Mucosa of stomach (tissue), 1 donor: ENCODE data around the gene NR4A1.

Source experiments
- H3K27me3 ChIP-seq: one replicate; pipeline ENCODE4 v1.7.0; 2013; ENCODE audit warnings: mild to moderate bottlenecking, low read length; ENCODE audit not compliant: control insufficient read depth, insufficient read depth
- H3K36me3 ChIP-seq: one replicate; pipeline ENCODE4 v1.7.0; 2013; ENCODE audit warnings: low read length; ENCODE audit not compliant: control insufficient read depth, insufficient read depth
- H3K4me1 ChIP-seq: one replicate; pipeline ENCODE4 v1.7.0; 2013; ENCODE audit warnings: mild to moderate bottlenecking, low read length; ENCODE audit not compliant: control insufficient read depth, insufficient read depth
- H3K4me3 ChIP-seq: one replicate; pipeline ENCODE4 v1.7.0; 2013; ENCODE audit warnings: low read length
- H3K9ac ChIP-seq: one replicate; pipeline ENCODE4 v1.7.0; 2013; ENCODE audit warnings: mild to moderate bottlenecking, low read length, moderate library complexity
- H3K9me3 ChIP-seq: one replicate; pipeline ENCODE4 v1.7.0; 2013; ENCODE audit warnings: mild to moderate bottlenecking, low read length, moderate library complexity; ENCODE audit not compliant: control insufficient read depth
- donor health status: Pancreatic carcinoma.

Gene NR4A1

DNA sequence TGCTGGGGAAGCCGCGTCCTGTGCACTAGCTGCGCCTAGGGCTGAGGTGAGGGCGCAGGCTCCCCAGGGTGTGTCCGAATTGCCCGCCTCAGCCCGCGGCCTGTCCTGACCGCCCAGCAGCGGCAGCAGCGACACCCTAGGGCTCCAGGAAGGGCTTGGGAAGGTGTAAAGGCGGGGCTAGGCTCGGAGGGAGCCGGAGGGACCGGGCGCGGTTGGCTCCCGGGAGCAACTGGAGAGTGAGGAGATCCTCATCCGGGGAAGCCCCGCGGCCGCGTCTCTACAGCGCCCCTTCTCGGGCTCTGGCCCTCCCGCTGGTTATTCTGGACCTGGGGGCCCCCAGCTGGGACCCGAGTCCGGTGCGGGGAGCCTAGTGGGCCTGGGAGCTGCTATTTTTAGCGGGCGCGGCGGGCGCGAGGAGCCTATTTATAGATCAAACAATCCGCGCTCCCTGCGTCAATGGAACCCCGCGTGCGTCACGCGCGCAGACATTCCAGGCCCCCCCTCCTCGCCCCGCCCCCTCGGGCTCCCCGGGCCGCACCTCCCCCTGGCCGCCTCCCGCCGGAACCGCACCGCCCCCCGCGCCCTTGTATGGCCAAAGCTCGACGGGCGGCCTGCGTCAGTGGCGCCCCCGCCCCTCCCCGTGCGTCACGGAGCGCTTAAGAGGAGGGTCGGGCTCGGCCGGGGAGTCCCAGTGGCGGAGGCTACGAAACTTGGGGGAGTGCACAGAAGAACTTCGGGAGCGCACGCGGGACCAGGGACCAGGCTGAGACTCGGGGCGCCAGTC, at the start of gene NR4A1:
NR4A1 (plus strand) TSS at position 685 of the 784 bp plus-strand sequence. CDS start 2,887 bp downstream, outside the sequence.
- Histone ChIP-seq H3K9ac (peak within 1 kb of the TSS; percentile 88), H3K4me1 (peaks cover 22% of the 10 kb centered on the region), H3K9me3 (no peaks in the 10 kb centered on the region), H3K27me3 (no peaks in the 10 kb centered on the region), H3K36me3 (no peaks in the 10 kb centered on the region), H3K4me3 (peak within 1 kb of the TSS; percentile 61)

DNA sequence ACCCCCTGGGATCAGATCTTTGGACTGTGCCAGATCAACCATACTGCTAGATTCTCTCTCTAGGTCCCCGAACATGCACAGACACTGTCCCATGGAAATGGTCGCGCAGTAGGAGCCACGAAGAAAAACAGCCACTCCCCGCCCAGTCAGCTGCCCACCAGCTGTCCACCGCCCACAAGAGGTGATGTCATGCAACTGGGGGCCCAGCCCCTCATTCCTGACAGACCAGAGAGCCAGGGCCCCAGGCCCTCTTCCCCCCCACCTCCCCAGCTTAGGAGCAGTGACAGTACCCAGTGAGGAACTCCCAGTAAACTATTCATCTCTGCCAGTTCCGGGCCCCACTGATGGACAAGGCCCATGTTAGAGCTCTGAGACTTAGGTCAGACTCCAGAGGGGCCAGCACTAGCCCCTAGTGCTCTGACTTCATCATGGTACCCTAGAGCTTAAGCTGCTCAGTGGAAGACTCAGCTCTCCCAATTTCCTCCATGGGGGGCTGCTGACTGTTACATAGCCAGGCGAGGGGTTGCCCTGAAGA, 48.2 kb upstream of the NR4A1 start:
- Histone ChIP-seq H3K4me1 (peaks cover 11% of the 10 kb centered on the region), H3K27me3 (peaks cover 36% of the 10 kb centered on the region), H3K9me3 (no peaks in the 10 kb centered on the region), H3K4me3 (no peak overlapping the region), H3K36me3 (no peaks in the 10 kb centered on the region), H3K9ac (no peak overlapping the region)

DNA sequence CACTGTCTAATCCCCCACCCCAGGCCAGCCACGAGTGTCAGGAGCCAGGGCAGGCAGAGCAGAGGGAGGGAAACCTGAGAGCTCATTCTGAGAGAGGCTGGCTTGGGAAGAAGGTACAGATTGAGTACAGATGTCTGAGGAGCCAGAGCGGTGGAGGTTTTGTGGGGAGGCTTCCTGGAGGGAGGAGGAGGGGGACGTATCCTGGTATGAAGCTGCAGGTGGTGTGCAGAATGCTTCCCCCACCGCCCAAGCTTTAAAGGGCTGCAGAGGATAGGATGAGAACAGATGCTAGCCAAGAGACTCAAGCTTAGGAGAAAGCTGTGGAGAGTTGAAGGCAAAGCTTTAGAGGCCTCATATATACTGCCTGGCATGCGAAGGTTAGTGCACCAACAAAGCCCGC, 47.7 kb upstream of the NR4A1 start:
- no peaks in the 10 kb centered on the region for H3K36me3 ChIP-seq
- no peaks in the 10 kb centered on the region for H3K9me3 ChIP-seq
- no peak overlapping the region for H3K9ac ChIP-seq
- peaks cover 36% of the 10 kb centered on the region for H3K27me3 ChIP-seq
- peaks cover 11% of the 10 kb centered on the region for H3K4me1 ChIP-seq
- no peak overlapping the region for H3K4me3 ChIP-seq

DNA sequence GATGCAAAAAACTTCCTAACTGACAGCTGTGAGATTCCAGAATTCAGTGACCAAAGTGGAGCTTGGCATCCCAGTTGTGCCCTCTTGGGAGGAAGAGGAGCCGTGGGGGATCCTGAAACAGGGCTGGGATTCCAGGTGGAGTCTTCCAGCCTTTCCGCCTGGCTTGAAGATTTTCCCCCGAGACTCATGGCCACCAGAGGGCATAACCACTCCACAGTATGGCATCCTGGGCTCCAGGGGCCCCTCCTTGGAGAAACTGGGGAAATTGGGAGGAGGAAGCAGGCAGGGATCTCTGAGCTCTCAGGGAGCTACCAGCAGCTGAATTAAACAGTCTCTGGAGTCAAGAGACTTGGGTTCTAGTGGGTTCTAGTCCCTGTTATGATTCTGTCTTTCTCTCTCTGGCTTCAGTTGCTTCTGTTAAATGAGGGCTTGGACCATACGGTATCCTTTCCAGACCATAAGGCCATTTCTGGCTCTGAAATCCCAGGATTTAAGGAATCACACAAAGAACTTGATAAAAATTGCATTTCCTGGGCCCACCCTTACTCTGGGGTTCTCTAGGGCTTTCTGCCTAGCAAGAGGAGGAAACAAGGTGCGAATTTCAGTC, 47.1 kb upstream of the NR4A1 start:
- Histone ChIP-seq H3K9ac (no peak overlapping the region), H3K36me3 (no peaks in the 10 kb centered on the region), H3K4me1 (peaks cover 11% of the 10 kb centered on the region), H3K4me3 (no peak overlapping the region), H3K9me3 (no peaks in the 10 kb centered on the region), H3K27me3 (peaks cover 36% of the 10 kb centered on the region)

DNA sequence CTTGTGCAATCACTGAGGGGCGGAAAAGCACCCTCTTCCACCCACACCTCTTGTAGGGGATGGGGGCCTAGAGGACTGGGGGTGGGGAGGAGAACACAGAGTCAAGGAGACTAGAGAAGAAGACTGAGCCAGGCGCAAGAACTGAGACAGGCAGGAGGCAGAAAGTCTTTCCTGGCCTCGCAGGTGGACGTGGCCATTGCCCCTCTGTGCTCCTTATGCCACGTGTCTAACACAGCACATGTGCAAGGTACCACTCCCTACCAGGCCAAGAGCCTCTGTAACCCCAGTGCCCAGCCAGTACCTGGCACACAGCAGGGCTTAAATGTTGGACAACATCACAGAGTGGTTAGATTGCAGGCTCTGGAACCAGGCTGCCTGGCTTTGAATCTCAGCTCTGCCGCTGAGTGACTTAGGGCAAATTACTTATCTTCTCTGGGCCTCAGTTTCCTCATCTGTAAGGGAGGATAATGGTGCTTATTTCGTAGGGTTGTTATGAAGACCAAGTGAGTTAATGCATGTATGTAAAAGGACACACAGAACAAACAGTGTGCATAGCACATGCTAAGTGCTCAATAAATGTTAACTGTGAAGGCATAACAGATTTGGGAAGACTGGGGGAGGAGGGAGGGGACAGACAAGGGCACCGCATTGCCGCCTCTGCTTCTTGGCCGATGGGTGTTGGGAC, 45.9 kb upstream of the NR4A1 start:
- Histone ChIP-seq H3K4me1 (peaks cover 20% of the 10 kb centered on the region), H3K9ac (no peak overlapping the region), H3K9me3 (no peaks in the 10 kb centered on the region), H3K36me3 (no peaks in the 10 kb centered on the region), H3K27me3 (peaks cover 36% of the 10 kb centered on the region), H3K4me3 (no peak overlapping the region)

DNA sequence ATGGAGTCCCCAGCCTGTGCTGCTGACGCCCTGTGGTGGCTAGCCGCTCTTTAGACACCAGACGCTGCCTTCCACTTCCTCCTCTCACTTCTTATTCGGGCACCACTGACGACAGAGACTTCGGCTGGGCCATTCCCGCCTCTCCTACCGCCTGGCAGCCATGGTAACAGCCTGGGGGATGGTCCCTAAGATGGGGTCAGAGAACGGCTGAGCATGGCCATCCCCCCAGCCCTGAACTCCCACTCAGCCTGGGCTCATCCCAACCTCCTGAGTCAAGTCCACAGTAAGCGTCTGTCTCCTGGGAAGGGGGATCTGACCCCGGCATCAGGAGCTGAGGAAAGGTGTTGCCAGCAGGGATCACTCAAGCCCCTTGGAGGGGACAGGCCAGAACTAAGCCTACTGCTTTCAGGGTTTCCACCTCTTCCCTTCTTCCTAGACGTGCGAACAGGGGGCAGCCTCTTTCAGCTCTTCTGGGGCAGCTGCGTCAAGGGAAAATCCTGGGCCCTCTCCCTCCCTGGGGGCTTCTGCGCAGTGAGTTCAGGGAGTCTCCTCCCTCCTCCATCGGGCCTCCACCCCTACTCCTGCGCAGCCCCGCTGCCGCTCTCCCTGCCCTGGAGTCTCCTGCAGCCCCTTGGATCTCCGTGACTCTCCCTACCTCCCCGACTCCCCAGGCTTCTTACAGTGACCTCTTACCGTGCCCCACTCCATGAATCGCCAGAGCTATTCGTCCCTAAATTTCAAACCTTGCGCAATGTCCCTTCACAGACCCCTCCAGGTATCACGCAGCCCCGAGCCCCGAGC, 45.1 kb upstream of the NR4A1 start:
- H3K27me3 ChIP-seq: peaks cover 36% of the 10 kb centered on the region
- H3K36me3 ChIP-seq: no peaks in the 10 kb centered on the region
- no peak overlapping the region for H3K9ac ChIP-seq
- no peaks in the 10 kb centered on the region for H3K9me3 ChIP-seq
- peaks cover 27% of the 10 kb centered on the region for H3K4me1 ChIP-seq
- no peak overlapping the region for H3K4me3 ChIP-seq

DNA sequence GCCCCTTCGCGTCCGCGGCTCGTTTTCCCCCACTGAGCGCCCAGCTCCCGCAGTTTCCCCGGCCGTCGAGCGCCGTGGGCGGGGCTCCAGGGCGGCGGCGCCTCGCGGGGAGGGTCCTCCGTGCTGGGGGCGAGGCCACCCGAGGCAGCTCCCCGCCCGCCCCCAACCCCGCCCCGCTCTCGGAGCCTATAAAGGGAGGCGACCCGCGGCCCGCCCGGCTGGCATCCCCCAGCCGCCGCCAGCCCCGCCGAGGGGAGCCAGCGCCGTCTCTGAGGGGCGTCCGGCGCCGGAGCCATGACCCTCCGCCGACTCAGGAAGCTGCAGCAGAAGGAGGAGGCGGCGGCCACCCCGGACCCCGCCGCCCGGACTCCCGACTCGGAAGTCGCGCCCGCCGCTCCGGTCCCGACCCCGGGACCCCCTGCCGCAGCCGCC, 44.5 kb upstream of the NR4A1 start, which contains the start of gene TAMALIN:
TAMALIN (plus strand) TSS at position 221 of the 432 bp plus-strand sequence; CDS start at position 295, 74 bp downstream.
- no peaks in the 10 kb centered on the region for H3K36me3 ChIP-seq
- no peaks in the 10 kb centered on the region for H3K9me3 ChIP-seq
- H3K4me1 ChIP-seq: peaks cover 29% of the 10 kb centered on the region
- H3K9ac ChIP-seq: peak within 1 kb of the TSS; percentile 63
- peak within 1 kb of the TSS; percentile 31 for H3K4me3 ChIP-seq
- peaks cover 36% of the 10 kb centered on the region for H3K27me3 ChIP-seq

DNA sequence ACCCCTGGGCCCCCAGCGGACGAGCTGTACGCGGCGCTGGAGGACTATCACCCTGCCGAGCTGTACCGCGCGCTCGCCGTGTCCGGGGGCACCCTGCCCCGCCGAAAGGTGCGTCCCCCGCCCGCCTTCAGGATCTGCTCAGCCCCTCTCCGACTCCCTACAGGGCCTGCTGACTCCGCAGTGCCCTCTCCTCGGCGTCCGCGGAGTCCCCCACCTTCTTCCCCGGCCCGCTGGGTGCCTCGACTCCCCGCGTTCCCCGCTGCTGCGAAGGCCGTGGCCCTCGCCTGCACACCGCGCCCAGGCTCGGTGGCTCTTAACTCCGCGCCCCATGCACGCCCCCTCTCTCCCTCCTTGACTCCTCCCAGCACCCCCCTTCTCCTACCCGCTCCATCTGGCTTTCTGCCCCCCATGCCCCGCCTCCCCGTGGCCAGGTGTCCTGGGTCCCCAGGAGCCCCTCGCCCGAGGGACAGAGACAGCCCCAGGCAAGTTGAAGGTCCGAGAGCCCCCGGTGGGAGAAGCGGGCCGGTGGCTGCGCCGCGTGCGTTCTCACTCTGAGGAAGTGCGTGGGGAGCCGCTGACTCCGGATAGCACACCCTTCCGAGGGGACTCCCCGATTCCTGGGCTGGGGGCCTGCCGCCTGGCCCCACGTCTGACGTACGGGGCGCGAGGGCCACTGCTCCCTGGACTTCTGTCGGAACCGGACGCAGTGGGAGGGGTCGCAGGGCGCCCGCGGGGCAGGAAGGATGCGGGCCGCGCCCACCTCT, 43.9 kb upstream of the NR4A1 start:
- Histone ChIP-seq H3K9me3 (no peaks in the 10 kb centered on the region), H3K4me3 (peak overlapping the region; percentile 31), H3K27me3 (peaks cover 36% of the 10 kb centered on the region), H3K4me1 (peaks cover 29% of the 10 kb centered on the region), H3K9ac (peak overlapping the region; percentile 63), H3K36me3 (no peaks in the 10 kb centered on the region)

DNA sequence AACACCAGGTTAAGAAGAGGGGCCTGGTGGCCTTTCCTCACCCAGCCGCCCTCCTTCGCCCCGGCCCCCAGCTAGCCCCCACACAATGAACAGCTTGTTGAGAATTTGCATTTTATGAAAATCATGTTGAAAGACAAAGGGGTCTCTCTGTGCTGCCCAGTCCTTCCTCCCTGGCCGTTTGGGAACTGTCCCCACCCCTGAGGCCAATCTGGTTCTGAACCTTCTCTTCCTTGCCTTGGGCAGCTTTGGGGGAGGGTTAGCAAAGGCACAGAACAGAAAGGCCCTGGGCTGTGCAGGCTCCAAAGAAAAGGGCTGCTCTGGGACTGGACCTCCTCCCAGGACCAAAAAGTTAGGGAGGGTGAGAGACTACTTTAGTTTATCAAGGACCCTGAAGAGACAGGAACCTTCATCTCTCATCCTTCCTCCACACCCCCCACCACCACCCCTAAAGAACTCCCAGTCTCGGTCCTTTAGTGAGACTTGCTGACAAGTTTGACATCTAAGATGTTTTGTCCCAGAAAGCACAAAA, 43.2 kb upstream of the NR4A1 start:
- H3K4me3 ChIP-seq: no peak overlapping the region
- peaks cover 29% of the 10 kb centered on the region for H3K4me1 ChIP-seq
- peak overlapping the region; percentile 63 for H3K9ac ChIP-seq

DNA sequence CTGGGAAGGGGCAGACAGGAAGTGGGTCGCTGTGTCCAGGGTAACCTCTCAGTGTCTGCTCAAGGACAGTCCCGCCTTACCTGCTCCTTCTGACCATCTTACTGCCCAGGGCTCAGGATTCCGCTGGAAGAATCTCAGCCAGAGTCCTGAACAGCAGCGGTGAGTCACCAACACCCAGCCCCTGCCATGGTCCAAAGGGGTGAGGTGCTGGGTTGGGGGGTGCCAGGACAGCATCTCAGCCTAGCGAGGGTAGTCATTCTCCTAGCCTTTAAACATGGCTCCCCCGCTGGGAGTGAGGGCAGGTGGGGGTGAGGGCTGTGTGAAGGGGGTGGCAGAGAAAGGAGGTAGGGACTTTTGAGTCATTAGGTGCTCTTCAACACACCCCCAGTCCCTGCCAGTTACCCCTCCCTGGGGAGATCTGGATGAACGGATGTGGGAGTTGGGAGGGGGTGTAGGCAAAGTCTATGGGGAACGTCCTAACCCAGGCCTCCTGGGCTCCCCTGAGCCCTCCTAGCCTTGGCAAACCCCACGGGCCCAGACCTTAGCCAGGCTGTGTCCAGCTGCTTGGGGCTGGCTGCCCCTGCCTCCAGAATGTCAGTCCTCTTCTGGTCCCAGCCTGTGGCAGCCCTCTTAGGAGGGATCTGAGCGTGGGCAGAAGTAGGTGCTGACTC, 42.0 kb upstream of the NR4A1 start:
- Histone ChIP-seq H3K4me3 (no peak overlapping the region), H3K9me3 (no peaks in the 10 kb centered on the region), H3K9ac (peak overlapping the region; percentile 29), H3K27me3 (peaks cover 40% of the 10 kb centered on the region), H3K4me1 (peaks cover 25% of the 10 kb centered on the region), H3K36me3 (no peaks in the 10 kb centered on the region)

More for the DNA sequence above, 43.2 kb upstream of the NR4A1 start:
- Histone ChIP-seq H3K9me3 (no peaks in the 10 kb centered on the region), H3K36me3 (no peaks in the 10 kb centered on the region), H3K27me3 (peaks cover 36% of the 10 kb centered on the region)
